T-cell (primary cell): ENCODE results near the gene SNED1. TPM values are rescaled to one million over a fixed set of nuclear protein-coding genes. Genes with fewer than 3 reads are reported as not detected.
A peak's percentile ranks its signal among the peaks of the same experiment; 100 is the strongest.

ENCODE experiments used
- ATAC-seq, 4 experiments: fragments of 200-7000 bp in 3 of 4; fragments of 150-1000 bp in 1 of 4; cut with Tn5 transposase; replicated peaks in 1 of 4; 1 replicate in 3 of 4; 2 replicates in 1 of 4; pipeline ENCODE4 v1.10.0; 2021; ENCODE audit warnings: moderate library complexity in 3 of 4, mild to moderate bottlenecking in 2 of 4, moderate number of reproducible peaks in 1 of 4
- CTCF ChIA-PET, 2 donors: fragments of 300-600 bp; sonication (Branson Sonifier 250); formaldehyde crosslinking; loops; one replicate each; lab custom pipeline; 2022; ENCODE audit warnings: antibody characterized with exemption in 2 of 2; lab: Charles Lee
- POLR2A ChIA-PET, 2 donors: fragments of 300-600 bp; sonication (Branson Sonifier 250); formaldehyde crosslinking; loops; one replicate each; lab custom pipeline; 2022; ENCODE audit warnings: antibody characterized with exemption in 2 of 2; lab: Charles Lee
- DNase-seq, 35 experiments: peaks; one replicate each; pipeline versions ENCODE4 v3.0.0 to v3.0.0-alpha.2; 2013 to 2023
- H3K27ac ChIP-seq: one replicate; pipeline ENCODE4 v1.5.1; 2013; ENCODE audit warnings: low read length
- H3K27me3 ChIP-seq, 2 experiments: replicated peaks in 1 of 2; 1 replicate in 1 of 2; 2 replicates in 1 of 2; pipeline versions ENCODE4 v1.6.1 to v1.7.0; 2013; ENCODE audit warnings: low read length in 1 of 2, mixed read lengths in 1 of 2; ENCODE audit not compliant: control insufficient read depth in 2 of 2, insufficient read depth in 2 of 2; ENCODE audit errors: extremely low read depth in 1 of 2
- H3K36me3 ChIP-seq, 2 donors: 1 replicate in 1 of 2; 2 replicates in 1 of 2; pipeline versions ENCODE4 v1.6.1 to v1.7.0; 2013; ENCODE audit warnings: low read length in 1 of 2; ENCODE audit not compliant: control insufficient read depth in 2 of 2, insufficient read depth in 1 of 2; ENCODE audit errors: extremely low read depth in 1 of 2
- H3K4me1 ChIP-seq, 2 experiments: 1 replicate in 1 of 2; 2 replicates in 1 of 2; pipeline versions ENCODE4 v1.6.1 to v1.7.0; 2013; ENCODE audit warnings: low read length in 2 of 2, mixed read lengths in 1 of 2; ENCODE audit not compliant: insufficient read depth in 2 of 2, control insufficient read depth in 1 of 2; ENCODE audit errors: extremely low read depth in 1 of 2
- H3K4me3 ChIP-seq, 2 donors: 1 replicate in 1 of 2; 2 replicates in 1 of 2; pipeline versions ENCODE4 v1.5.1 to v1.7.0; 2013; ENCODE audit warnings: mild to moderate bottlenecking in 2 of 2, low read length in 1 of 2, moderate library complexity in 1 of 2; ENCODE audit not compliant: control insufficient read depth in 1 of 2; ENCODE audit errors: extremely low read depth in 1 of 2
- H3K9me3 ChIP-seq: 2 replicates; pipeline ENCODE4 v1.7.0; 2013
- H3K27ac Mint-ChIP-seq, 2 donors: one replicate each; pipeline ENCODE4 v1.8.0; 2020 to 2021; ENCODE audit warnings: mild to moderate bottlenecking in 2 of 2, mixed read lengths in 2 of 2
- H3K27me3 Mint-ChIP-seq, 2 donors: one replicate each; pipeline ENCODE4 v1.8.0; 2021 to 2022; ENCODE audit warnings: mixed read lengths in 2 of 2
- H3K36me3 Mint-ChIP-seq: one replicate; pipeline ENCODE4 v1.8.0; 2021; ENCODE audit warnings: mixed read lengths
- H3K4me1 Mint-ChIP-seq, 3 donors: one replicate each; pipeline ENCODE4 v1.8.0; 2020 to 2022; ENCODE audit warnings: mixed read lengths in 3 of 3, mild to moderate bottlenecking in 1 of 3
- H3K4me3 Mint-ChIP-seq, 3 donors: one replicate each; pipeline ENCODE4 v1.8.0; 2020 to 2022; ENCODE audit warnings: mild to moderate bottlenecking in 3 of 3, mixed read lengths in 3 of 3, moderate library complexity in 3 of 3
- H3K9me3 Mint-ChIP-seq, 3 donors: one replicate each; pipeline ENCODE4 v1.8.0; 2020 to 2022; ENCODE audit warnings: mixed read lengths in 3 of 3
- WGBS: methylation state at CpG from one replicate; pipeline ENCODE4 v1.1.5; 2013; ENCODE audit warnings: missing lambda C conversion rate; ENCODE audit not compliant: insufficient coverage; 5-methylcytosine and 5-hydroxymethylcytosine counted together
- total RNA-seq, 35 experiments: library from RNA in 6 of 35; stranded (reverse) in 6 of 35; fragments of 120-200 nt in 1 of 35; gene quantifications; one replicate each; pipeline versions ENCODE4 v1.2.1 to v1.2.4 and lab custom pipeline; 2013 to 2026

The SNED1 gene
- total RNA-seq, 5 donors from 2014 or later (not counting 1 experiment from before 2014, with no cell fraction given) = 37.7 to 82.5 (median 69.4) TPM

DNA sequence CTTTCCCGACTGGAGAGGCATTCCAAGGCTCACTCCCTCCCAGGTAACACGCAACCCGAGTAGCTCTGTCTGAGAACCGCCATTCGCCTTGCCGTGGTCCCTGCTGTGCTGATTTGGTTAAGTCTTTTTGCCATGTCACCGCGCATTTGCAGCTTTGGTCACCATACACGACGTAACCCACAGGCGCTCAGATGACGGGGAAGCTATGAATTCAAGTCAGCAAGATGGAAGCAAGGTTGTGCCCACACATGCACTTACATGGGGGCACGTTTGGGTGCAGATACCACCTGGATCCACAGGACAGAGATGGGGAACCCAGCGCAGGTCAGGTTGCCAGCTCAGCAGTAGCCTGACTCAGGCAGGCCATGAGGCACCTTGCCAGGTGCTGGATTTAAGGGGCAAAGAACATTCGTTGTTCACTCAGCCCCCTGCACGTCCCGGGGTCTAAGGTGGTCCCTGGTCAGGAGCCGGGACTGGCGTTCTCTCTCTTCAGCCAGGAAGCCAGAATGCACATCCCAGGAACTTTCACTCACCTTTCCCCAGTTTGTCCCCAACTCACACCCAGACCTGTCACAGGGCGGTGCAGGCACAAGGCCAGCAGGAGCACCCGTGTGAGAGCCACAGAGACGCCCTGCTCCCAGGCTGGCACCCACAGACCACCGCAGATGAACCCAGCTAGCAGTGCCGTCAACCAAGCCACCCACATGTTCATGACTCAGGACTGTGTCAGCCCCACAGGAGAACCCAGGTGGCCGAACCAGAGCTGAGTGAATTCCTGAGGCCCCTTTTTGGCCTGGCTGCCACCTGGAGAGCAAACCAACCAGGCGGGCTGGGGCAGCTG lies 19.9 kb downstream of the SNED1 start:
- CTCF ChIA-PET = no interaction called here
- H3K27ac ChIP-seq = no peak overlapping the region
- H3K27me3 ChIP-seq = peaks cover 0 to 12% of the 10 kb centered on the region in 2 experiments
- ATAC-seq (no peak), DNase-seq (peak in 2 of 35 experiments; percentile 4 to 11)
- H3K36me3 ChIP-seq = no peaks in the 10 kb centered on the region
- POLR2A ChIA-PET = no interaction called here
- Mint-ChIP-seq H3K27ac (no peak overlapping the region), H3K9me3 (peaks cover 7 to 11% (median 10%) of the 10 kb centered on the region in 3 donors), H3K36me3 (peaks cover 2% of the 10 kb centered on the region), H3K4me3 (no peak overlapping the region), H3K4me1 (no peaks in the 10 kb centered on the region), H3K27me3 (no peaks in the 10 kb centered on the region)
- H3K4me3 ChIP-seq = no peak overlapping the region
- H3K9me3 ChIP-seq = no peaks in the 10 kb centered on the region
- peaks cover 0 to under 1% of the 10 kb centered on the region in 2 experiments for H3K4me1 ChIP-seq
- 84% methylated on average over 26 of the region's 26 CpGs for WGBS

GRCh38 chr2:241019441-241020139 lies 21.2 kb downstream of the SNED1 start:
- peaks cover 7 to 15% (median 8%) of the 10 kb centered on the region in 3 donors for H3K9me3 Mint-ChIP-seq
- no peaks in the 10 kb centered on the region for H3K36me3 ChIP-seq
- no peak overlapping the region for H3K4me3 ChIP-seq
- ChIA-PET POLR2A (no interaction called here), CTCF (no interaction called here)
- H3K27ac Mint-ChIP-seq = no peak overlapping the region
- H3K36me3 Mint-ChIP-seq = peaks cover 2% of the 10 kb centered on the region
- H3K4me1 ChIP-seq = no peaks in the 10 kb centered on the region
- DNase-seq (no peak), ATAC-seq (no peak)
- 88% methylated on average over 16 of the region's 20 CpGs for WGBS
- no peaks in the 10 kb centered on the region for H3K4me1 Mint-ChIP-seq
- peaks cover 0 to 12% of the 10 kb centered on the region in 2 experiments for H3K27me3 ChIP-seq
- no peak overlapping the region for H3K27ac ChIP-seq
- H3K27me3 Mint-ChIP-seq = no peaks in the 10 kb centered on the region
- no peak overlapping the region for H3K4me3 Mint-ChIP-seq
- no peaks in the 10 kb centered on the region for H3K9me3 ChIP-seq

DNA sequence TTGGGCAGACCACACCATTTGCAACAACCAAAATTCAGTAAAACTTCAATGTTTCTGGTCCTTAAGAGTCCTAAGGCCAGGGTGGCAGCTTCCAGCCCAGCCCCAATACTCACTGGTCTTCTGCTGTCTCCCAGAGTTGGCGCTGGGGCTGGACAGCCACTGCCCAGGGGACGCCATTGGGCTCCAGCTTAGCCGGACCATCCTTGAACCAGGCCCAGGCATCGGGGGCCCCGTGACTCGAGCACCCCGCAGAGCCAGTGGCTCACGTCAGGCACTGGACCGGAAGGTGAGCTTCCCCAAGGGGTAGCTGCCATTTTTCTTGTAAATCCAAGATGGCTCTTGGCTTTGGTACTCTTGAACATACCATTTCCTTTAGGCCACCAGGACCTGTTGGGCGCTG lies 21.8 kb downstream of the SNED1 start:
- peaks cover 2% of the 10 kb centered on the region for H3K36me3 Mint-ChIP-seq
- no peak for ATAC-seq
- H3K27me3 ChIP-seq = peaks cover 0 to 12% of the 10 kb centered on the region in 2 experiments
- 91% methylated on average over 10 of the region's 10 CpGs for WGBS
- H3K4me3 Mint-ChIP-seq = no peak overlapping the region
- peaks cover 7 to 18% (median 12%) of the 10 kb centered on the region in 3 donors for H3K9me3 Mint-ChIP-seq
- no peaks in the 10 kb centered on the region for H3K4me1 ChIP-seq
- no peaks in the 10 kb centered on the region for H3K27me3 Mint-ChIP-seq
- no peak overlapping the region for H3K27ac Mint-ChIP-seq
- no peaks in the 10 kb centered on the region for H3K36me3 ChIP-seq
- H3K4me3 ChIP-seq = no peak overlapping the region
- H3K4me1 Mint-ChIP-seq = no peaks in the 10 kb centered on the region
- no peak for DNase-seq
- no peaks in the 10 kb centered on the region for H3K9me3 ChIP-seq
- ChIA-PET CTCF (no interaction called here), POLR2A (no interaction called here)
- H3K27ac ChIP-seq = no peak overlapping the region

DNA sequence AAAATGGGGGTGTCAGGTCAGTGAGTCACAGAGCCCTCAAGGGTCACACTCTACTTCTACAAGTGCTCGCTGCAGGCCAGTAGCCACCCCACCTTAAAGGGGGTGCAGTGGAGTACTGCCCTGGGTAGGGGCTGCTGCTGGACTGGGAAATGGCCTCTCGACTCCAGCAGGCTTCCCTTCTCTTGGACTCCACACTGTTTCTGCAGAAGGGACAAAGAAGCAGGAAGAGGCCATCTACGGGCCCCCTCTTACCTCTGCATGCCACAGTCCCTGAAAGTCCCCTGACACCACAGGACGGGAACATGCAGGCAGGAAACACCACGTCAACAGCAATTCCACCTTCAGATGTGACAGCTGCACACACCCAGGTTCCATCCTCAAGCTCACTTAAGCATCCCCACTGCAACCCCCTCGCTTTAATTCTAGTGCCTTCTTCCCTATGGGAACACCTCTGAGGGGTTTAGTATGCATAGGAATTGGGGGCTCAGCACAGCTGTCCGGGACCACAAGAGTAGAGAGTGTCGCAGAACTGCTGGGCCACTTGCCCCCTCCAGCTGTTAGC lies 22.3 kb downstream of the SNED1 start:
- Histone ChIP-seq H3K27me3 (peaks cover 0 to 12% of the 10 kb centered on the region in 2 experiments), H3K9me3 (peaks cover 2% of the 10 kb centered on the region), H3K36me3 (no peaks in the 10 kb centered on the region), H3K4me3 (no peak overlapping the region), H3K4me1 (no peaks in the 10 kb centered on the region), H3K27ac (no peak overlapping the region)
- DNase-seq = no peak
- Mint-ChIP-seq H3K4me3 (no peak overlapping the region), H3K9me3 (peaks cover 7 to 23% (median 16%) of the 10 kb centered on the region in 3 donors), H3K27me3 (peaks cover 0 to 2% of the 10 kb centered on the region in 2 donors), H3K36me3 (peaks cover 2% of the 10 kb centered on the region), H3K27ac (no peak overlapping the region), H3K4me1 (no peaks in the 10 kb centered on the region)
- ChIA-PET CTCF (no interaction called here), POLR2A (no interaction called here)
- ATAC-seq = no peak
- WGBS = 97% methylated on average over 3 of the region's 8 CpGs

DNA sequence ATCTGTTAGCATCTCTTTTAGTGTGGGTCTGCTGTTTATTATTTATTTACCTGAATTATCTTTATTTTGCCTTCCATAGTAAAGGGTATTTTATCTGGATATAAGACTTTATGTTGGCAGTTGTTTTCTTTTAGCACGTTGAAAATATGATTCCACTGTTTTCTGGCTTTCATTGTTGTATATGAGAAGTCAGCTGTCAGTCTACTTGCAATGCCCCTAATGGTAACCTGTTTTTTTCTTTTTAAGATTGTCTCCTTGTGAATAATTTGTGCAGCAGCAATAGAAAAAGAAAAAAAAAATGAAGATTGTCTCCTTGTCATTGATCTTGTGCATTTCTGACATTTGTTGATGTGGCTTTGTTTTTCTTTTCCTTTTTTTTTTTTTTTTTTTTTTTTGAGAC lies 27.2 kb downstream of the SNED1 start:
- H3K4me3 ChIP-seq = no peak overlapping the region
- Mint-ChIP-seq H3K9me3 (peaks cover 11 to 42% (median 24%) of the 10 kb centered on the region in 3 donors), H3K27me3 (peaks cover 0 to 2% of the 10 kb centered on the region in 2 donors), H3K36me3 (peaks cover 9% of the 10 kb centered on the region), H3K4me3 (no peak overlapping the region), H3K27ac (no peak overlapping the region), H3K4me1 (no peaks in the 10 kb centered on the region)
- peaks cover 0 to 2% of the 10 kb centered on the region in 2 experiments for H3K4me1 ChIP-seq
- peaks cover 3% of the 10 kb centered on the region for H3K9me3 ChIP-seq
- no peak overlapping the region for H3K27ac ChIP-seq
- WGBS = 88% methylated on average over 1 of the region's 1 CpG
- peaks cover 0 to 12% of the 10 kb centered on the region in 2 experiments for H3K27me3 ChIP-seq
- no peaks in the 10 kb centered on the region for H3K36me3 ChIP-seq
- ChIA-PET CTCF (no interaction called here), POLR2A (no interaction called here)
- no peak for DNase-seq
- no peak for ATAC-seq

- no peak for ATAC-seq
- peaks cover 0 to 2% of the 10 kb centered on the region in 2 experiments for H3K4me1 ChIP-seq
- peaks cover 3% of the 10 kb centered on the region for H3K9me3 ChIP-seq
- H3K9me3 Mint-ChIP-seq = peaks cover 4 to 27% (median 16%) of the 10 kb centered on the region in 3 donors
- peaks cover 7% of the 10 kb centered on the region for H3K36me3 Mint-ChIP-seq
- H3K27me3 Mint-ChIP-seq = peaks cover 0 to 2% of the 10 kb centered on the region in 2 donors
- no peak overlapping the region for H3K27ac ChIP-seq
- H3K36me3 ChIP-seq = no peaks in the 10 kb centered on the region
- H3K27ac Mint-ChIP-seq = no peak overlapping the region
- peak in 1 of 35 experiments; percentile 7 for DNase-seq
- 89% methylated on average over 15 of the region's 17 CpGs for WGBS
- H3K4me3 ChIP-seq = no peak overlapping the region
- ChIA-PET CTCF (no interaction called here), POLR2A (no interaction called here)
- no peaks in the 10 kb centered on the region for H3K4me1 Mint-ChIP-seq
- peaks cover 0 to 15% of the 10 kb centered on the region in 2 experiments for H3K27me3 ChIP-seq
- no peak overlapping the region for H3K4me3 Mint-ChIP-seq
Measured at GRCh38 chr2:241029599-241030332, 31.3 kb downstream of the SNED1 start.
